Fibroblast of the aortic adventitia (primary cell): ENCODE data around the gene SPRY4. TPM values are rescaled to one million over a fixed set of nuclear protein-coding genes. Genes with fewer than 3 reads are reported as not detected.

Experiments used
- DNase-seq: peaks from one replicate; pipeline ENCODE4 v3.0.0-alpha.2; 2010; ENCODE audit warnings: low read depth
- H3K4me3 ChIP-seq: 2 replicates; pipeline ENCODE4 v1.5.1; 2011; ENCODE audit warnings: low read depth, mild to moderate bottlenecking, control low read depth, low read length, moderate library complexity
- CTCF ChIP-seq: IDR thresholded peaks from 2 replicates; pipeline ENCODE4 v1.5.1; 2011; ENCODE audit warnings: mild to moderate bottlenecking, low read length, control low read depth, inconsistent platforms; ENCODE audit not compliant: insufficient read depth
- total RNA-seq: library from RNA; depleted of rRNA; stranded (reverse); fragments of >200 nt; gene quantifications from 2 replicates; pipeline ENCODE4 v1.2.3, GENCODE V29; 2012; ENCODE audit warnings: low replicate concordance

Gene SPRY4
- total RNA-seq, 1 donor, result 13.9 TPM

- DNase-seq, result no peak
- TF ChIP-seq CTCF, result no peak
Observed at GRCh38 chr5:142289708-142290576, 34.9 kb downstream of the SPRY4 start.

GRCh38 chr5:142287973-142288313 lies 36.9 kb downstream of the SPRY4 start:
- no peak for TF ChIP-seq CTCF
- no peak for DNase-seq
- no peak overlapping the region for H3K4me3 ChIP-seq

More at GRCh38 chr5:142289708-142290576, 34.9 kb downstream of the SPRY4 start:
- no peak overlapping the region for H3K4me3 ChIP-seq

GRCh38 chr5:142287096-142287972 lies 37.5 kb downstream of the SPRY4 start:
- no peak for DNase-seq

GRCh38 chr5:142286111-142286510 lies 38.7 kb downstream of the SPRY4 start:
- TF ChIP-seq CTCF, result no peak
- no peak overlapping the region for H3K4me3 ChIP-seq
- DNase-seq, result no peak

More at GRCh38 chr5:142287096-142287972, 37.5 kb downstream of the SPRY4 start:
- TF ChIP-seq CTCF, result no peak
- H3K4me3 ChIP-seq, result no peak overlapping the region

- no peak overlapping the region for H3K4me3 ChIP-seq
- DNase-seq, result no peak
- no peak for TF ChIP-seq CTCF
Observed at GRCh38 chr5:142283304-142283703, 41.5 kb downstream of the SPRY4 start.

GRCh38 chr5:142281966-142282365 lies 42.9 kb downstream of the SPRY4 start:
- no peak overlapping the region for H3K4me3 ChIP-seq
- DNase-seq, result no peak
- TF ChIP-seq CTCF, result no peak
